Activated CD8-positive, alpha-beta memory T cell treated with anti-CD3 and anti-CD28 coated beads for 4 hours (primary cell): ENCODE measurements around the gene KRT79.

ENCODE experiments used
- DNase-seq, 2 donors: peaks; one replicate each; pipeline ENCODE4 v3.0.0-alpha.2; 2020; ENCODE audit warnings: low read depth in 2 of 2

KRT79 gene

DNA sequence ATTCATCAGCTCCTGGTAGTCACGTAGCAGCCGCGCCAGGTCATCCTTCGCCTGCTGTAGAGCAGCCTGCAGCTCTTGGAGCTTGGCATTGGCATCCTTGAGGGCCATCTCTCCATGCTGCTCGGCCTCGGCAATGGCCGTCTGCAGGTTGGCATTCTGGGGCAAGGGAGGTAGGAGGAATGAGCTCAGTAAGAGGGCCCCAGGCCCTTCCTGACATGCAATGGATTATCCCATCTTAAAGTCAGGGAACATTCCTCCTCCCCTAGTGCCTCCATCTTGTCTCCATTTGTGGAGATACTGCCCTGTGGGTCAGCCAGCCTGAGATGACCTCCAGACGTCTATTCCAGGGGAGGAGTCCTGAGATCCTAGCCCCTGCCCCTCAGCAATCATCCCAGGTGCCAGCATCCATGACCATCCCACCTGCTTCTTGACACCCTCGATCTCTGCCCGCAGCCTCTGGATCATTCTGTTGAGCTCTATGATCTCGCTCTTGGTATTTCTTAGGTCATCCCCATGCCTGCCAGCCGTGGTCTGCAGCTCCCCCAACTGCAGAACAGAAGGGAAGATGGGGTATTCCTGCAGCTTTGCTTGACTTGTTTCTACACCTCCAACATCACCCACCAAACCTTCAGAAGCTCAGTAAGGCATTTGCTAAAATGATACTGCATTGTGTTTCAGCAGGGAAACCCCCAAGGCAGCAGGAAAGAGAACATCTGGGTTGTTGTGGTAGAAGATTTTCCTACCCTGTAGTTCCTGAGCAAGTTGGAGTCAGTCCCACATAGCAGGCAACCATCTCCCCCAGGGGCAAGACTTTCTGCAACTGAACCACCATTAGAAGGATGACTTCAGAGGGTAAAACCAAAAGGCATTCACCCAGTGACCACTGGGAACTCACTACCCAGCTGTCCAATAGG is 42.6 kb downstream of the KRT79 start:
- no peak for DNase-seq

DNA sequence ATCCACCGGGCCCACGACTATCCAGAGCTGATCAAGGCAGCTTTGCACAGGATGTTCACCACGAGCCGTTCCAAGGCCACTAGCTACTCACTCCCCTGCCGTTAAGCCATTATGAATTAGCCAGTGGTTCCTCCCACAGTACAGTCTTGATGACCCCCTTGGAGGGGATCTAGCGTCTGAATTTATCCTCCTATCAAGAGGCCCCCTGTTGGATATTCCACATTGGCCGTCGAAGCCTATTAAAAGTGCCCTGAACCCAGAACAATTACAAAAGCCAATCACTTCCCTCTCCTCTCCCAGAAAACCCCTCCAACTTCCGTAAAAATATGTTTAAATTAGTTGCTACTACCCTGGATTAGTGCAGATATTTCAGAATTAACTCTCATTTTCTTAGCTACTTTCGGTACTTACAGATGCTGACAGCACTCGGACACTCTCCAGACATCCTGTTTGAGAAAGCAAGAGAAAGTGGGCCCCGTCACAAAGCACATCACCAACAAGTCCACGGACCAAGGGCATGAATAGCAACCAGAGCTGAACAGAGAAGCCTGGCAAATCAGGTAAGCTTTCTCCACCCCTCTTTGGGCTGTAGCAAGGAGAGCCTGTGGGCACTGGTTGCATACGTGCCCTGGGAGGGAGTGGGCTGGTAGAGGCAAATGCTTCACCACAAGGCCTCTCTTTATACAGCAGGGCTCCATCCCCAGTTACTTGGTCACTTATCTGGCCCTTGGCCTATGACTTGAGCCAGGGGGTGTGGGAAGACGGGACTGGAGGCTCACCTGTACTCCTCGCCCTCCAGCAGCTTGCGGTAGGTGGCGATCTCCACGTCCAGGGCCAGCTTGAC is 43.5 kb downstream of the KRT79 start:
- DNase-seq, result no peak

DNA sequence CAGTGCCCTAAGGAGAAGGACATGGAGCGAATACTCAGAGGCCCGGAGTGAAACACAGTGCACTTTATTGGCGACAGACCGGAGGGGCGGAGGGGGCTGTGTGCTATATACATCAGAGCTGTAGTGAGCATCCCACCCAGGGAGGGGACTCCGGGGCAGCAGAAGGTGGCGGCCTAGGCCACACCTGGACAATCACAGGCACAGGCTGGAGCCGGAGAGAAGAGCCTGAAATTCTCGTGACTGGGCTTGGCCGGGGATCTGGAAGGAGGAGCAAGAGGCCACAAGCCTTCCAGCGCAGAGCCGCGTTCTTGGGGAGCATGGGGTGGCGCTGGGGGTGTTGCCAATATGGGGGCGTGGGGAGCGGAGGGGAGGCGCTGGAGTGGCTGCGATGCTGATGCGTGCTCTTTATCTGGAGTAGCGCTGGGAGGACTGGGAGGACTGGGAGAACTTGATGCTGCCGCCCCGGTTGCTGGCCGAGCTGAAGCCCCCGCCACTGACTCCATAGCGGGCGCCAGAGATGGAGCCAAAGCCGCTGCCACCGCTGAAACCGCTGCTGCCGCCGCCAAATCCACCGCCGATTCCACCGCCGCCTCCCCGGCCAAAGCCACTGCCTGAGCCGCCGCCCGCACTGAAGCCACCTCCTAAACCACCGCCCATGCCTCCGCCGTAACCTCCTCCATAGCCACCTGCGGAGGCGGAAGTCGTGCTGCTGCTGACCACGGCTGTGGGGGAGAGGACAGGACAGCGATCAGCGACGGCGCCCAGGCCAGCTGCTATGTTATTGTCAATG is 44.3 kb downstream of the KRT79 start:
- DNase-seq, result no peak

DNA sequence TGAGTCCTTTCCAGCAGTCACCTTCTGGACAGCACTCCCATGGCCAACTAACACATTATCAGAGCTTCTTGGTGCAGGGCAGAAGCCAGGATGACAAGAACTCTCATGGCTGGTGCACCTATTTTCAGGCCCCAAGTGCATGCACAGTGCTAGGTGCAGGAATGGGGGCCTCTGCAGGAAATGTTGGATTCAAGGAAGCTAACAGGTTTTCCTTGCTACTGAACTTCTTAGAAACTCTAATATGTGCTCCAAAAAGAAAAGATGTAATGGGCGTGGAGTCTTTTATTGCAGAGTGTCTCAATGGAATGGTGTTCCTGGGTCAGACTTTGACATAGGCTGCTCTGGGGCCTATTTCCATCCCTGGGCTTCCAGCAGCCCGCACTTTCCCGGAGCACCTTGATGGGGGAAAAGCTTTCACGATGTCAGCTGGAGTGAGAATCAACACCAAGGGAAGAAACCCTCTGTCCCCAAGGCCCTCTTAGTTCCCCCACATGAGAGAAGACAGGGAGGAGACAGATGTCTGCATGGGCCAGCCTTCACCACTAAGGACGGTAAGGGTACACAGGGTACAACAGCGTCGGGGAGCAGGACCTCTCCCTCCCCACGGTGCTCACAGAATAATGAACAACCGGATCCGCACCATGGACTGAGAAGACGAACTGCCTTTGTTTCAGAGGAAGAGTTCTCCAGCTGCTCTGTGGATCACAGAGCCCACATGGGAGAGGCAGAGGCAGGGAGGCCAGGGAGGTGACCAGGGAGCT is 45.1 kb downstream of the KRT79 start:
- no peak for DNase-seq

DNA sequence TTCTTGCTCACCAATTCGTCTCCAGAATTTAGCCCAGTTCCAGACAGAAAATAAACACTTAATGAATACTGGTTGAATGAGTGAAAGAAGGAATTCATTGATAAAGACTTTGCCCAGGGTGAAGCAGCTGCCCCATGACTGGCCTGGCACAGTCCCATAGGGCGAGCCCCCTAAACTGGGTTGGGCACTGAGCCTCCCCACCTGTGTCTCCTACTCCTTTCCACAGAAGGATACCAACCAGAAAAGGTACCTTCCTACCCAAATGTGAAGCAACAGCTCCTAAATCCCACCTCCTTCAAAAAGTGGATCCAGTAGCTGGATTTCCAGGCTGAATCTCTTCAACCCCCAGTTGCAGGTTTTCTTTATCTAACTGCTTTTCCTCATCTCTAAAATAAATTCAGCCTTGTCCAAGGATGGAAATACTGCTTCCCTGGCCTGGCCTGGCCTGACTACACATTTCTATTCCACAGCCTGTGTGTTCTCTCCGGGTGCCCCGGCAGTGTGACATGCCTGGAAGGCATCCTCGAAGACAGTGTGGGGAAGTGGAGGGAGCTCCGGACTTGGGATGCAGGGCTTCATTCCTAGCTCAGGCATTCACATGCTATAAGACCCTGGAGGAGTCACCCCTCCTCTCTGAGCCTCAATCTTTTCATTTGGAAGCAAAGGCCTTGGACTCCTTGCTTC is 45.8 kb downstream of the KRT79 start:
- DNase-seq, result no peak

DNA sequence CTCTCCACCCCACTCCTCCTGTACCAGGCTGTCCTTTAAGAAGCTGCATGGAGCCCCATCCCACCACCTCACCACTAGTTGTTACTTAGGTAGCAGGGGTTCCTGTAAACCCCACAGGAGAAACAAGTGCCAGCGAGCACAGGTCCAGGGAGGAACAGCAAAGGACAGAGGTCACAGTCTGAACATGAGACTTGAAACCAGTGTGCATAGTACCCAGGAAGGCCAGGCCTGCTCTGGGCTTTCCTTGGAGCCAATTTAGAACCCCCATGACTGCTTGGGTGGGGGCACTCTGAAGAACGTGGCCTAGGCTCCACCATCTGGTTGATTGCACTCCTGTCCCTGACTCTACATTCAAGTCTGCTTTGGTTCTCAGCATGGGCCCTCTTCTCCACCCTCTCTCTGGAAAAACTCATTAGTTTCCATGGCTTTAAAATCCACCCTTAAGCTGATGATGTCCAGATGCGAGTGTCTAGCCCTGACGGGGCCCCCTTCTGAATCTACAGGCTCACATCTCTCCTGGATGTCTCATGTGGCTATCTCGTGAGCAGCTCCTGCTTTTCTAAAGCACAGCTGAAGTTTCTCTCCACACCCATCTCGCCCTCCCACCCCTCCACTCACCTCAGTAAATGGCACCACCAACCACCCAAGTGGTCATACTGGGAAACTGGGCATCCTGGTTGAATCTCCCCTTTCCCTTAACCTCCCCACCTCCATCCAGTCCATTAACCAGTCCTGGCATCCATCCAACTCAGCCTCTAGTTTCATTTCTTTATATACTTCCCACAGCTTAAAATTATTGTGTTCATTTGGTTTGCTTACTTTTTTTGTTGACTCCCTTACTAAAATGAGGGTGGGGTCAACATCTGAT is 46.6 kb downstream of the KRT79 start:
- no peak for DNase-seq

DNA sequence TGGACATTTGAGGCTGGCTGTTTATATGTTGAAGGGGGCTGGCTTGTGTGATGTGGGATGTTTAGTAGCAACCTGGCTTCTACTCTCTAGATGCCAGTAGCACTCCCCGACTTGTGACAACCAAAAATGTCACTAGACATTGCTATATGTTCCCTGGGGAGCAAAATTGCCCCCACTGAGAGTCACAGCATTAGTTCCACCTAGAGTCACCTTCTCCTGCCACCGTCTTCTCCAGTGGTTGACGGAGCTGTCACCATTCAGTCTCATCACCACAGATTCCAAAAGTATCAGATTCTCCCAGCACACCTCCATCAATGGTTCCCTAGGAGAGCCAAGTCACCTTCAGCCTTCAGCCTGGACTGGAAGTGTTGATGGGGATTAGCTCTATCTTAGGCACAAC is 49.2 kb downstream of the KRT79 start:
- DNase-seq, result no peak

DNA sequence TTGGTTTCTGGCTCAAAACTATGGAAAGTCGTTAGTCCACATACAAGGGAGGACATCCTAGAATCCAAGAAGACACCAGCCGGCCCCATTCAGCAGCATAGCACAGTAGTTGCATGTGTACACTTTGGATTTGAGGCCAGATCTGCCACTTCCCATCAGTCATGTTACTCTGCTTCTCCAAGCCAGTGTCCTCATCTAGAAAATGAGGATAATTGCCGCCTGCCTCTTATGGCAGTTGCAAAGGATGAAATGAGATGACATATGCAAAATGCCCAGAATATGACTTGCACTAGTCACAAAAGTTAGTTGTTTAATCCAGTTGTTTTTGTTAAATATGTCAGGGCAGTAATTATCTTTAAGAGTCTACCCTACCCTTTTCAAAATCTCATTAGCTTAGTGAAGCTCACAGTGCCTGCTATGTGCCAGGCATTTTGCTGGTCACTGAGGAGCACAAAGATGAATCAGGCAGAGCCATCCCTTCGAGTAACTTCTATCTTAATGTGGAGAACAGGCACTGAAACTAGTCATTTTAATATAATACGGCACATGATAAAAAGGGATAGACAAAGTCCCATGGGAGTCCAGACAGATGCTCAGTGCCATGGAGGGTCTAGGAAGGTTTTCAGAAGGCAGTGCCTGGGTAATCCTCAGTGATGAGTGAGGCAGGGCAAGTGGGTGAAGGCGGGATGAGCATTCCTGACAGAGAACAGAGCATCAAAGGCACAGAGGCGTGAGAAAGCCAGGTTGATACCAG is 50.4 kb downstream of the KRT79 start:
- DNase-seq, result no peak

DNA sequence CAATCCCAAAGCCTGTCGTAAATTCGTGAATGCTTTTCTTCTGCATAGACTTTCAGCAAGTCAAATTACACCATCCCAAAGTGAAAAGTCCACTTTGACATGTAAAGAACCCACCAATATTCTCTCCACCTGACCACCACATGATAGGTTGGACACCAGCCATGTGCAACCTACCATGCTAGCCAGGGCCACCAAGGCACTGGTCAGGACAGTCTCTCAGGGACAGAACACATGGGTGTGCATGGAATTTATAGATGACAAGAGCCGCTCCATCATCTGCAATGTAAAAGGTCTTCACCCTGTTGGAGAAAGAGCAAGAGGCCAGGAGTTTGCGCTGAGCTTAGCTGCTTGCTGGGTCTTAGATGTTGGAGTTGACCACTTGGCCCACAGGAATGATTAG is 51.6 kb downstream of the KRT79 start:
- no peak for DNase-seq

DNA sequence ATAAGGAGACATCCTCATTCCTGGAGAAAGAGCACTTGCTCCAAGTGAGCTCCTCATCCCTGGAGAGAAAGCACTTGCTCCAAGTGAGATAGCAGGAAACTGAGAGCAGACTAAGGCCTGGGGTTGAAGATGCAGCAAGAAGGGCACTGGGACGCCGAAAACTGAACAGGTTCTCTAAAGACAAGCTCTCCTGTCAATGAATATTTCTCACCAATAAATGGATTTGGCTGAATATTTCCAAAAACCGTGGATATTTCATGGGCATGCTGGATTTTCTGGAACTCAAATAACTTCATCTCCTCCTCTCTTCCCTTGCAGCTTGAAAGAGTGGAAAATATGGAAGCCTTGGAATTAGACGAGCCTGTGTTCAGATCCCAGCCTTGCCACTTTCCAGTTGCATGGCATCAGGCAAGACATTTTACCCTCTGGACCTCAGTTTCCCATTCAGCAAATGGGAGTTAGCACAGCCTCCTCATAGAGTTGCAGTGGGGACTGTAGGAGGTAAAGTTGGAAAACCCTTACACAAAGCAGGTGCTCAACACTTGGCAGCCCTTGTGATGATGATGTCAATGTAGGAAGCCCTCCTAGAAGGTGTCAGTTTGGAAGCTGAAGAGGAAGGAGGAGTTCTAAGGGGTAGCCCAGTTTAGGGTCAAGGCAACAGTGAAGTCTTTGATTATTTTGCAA is 52.6 kb downstream of the KRT79 start:
- no peak for DNase-seq

DNA sequence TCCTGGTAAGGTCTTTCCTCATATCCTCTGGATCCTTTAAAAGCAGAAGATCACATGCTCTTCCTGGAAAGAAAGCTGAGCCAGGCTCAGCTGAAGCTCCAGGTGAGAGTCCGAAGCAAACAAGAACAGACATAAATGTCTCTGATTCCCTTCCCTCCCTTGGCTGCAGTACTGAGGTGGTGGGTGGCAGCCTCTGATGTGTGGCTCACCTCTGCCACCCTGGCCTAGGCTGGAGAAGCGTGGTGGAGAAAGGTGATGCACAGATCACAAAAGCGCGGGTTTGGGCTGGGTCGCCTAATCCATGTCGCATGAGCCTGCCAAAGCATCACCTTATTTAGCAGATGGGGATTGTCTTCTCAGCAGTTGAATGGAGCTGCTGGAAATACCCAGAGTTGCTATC is 54.2 kb downstream of the KRT79 start:
- no peak for DNase-seq

DNA sequence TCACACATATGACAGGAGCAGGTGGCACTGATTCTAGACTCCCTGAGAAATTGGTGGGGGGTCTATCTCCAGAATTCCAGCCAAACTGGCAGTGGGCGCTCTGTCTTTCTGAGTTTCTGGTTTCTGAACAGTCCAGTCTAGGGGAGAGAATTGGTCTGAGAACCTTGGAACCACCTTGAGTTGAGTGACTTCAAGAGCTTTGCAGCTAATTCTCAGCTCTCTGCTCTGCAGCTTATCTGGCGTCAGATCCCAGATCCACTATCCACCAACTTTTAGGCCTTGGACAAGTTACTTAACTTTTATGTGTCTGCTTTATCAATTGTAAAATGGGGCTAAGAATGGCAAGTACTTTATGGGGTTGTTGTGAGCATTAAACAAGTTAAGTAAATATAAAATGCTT is 55.3 kb downstream of the KRT79 start:
- DNase-seq, result no peak

DNA sequence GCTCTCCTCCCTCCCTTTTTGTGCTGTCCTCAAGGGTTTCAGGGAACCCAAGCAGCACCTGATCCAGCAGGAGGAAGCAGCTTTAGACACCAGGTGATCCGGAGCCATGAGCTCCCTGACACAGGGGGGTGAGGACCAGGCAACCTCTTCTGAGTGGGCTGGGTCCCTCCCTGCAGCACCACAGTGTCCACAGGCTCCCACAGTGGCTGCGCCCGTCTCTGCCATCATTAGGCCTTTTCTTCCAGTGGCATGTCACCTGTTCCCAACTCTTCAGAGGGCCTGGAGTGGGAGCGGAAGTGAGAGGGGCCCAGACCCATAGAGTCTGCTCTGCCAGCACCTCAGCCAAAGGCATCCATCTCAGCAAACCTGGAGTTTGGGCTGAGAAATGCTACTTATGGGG is 56.5 kb downstream of the KRT79 start:
- no peak for DNase-seq

DNA sequence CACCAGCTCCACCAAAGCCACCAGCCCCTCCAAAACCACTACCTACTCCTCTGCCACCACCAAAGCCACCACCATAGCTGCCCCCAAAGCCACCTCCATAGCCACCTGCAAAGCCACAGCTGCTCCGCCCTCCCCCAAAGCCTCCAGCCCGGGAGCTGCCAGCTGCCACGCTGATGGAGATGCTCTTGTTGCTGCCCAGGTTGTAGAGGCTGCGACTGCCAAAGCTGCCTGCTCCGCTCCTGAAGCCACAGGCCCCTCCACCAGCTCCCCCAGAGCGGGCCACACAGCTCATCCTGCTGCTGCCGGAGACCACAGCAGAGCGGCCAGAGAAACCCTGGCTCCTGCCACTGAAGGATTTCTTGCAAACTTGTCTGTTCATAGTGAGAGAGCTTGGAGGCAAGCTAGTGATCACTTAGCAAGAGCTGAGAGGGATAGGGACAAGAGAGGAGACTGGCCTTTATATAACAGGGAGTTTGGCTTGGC is 57.2 kb downstream of the KRT79 start, which contains the start of gene KRT76:
Gene KRT76, minus strand, starts transcription at position 433 of the 483 bp plus-strand sequence. Its CDS starts 54 bp downstream, at position 379.
- DNase-seq, result no peak

DNA sequence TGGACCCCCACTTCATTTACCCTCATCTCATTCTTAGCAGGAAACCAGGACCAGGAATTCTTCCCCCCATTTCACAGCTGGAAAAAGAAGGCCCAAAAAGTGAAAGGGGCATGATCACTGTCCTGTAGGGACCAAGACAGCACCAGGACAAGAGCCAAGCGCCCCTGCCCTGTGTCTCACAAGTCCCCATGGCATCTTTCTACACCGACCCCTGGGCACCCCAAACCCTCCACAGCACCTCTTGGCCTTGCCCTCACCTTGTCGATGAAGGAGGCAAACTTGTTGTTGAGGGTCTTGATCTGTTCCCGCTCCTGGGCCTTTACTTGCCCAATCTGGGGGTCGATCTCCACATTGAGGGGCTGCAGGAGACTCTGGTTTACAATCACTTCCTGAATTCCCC is 57.7 kb downstream of the KRT79 start:
- DNase-seq, result no peak

DNA sequence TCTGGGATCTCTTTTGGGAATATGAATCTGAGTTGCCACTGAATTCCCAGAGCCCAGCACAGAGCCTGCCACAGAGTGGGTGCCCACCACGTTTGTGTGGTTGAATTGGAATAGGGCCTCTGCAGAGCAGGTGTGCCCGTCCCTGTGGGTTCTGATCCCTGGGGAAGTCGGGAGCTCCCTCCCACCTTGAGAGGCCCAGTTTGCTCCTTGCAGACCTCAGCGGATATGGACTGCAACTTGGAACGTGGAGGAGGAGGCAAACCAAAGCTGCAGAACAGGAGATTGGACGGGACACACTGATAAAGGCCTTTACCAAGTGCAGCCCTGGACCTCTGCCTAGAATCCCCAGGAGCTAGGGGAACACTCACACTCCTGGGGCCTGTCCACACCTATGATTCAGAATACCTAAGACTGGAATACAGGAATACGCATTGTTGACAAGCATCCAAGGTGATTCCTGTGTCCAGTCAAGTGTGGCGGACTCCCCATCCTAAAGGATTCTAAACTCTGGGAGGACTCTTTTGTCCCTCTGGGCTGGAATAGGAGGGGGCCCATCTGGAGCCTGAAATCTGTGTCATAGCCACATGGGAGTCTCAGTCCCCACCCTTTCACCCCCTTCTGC is 59.4 kb downstream of the KRT79 start:
- no peak for DNase-seq

DNA sequence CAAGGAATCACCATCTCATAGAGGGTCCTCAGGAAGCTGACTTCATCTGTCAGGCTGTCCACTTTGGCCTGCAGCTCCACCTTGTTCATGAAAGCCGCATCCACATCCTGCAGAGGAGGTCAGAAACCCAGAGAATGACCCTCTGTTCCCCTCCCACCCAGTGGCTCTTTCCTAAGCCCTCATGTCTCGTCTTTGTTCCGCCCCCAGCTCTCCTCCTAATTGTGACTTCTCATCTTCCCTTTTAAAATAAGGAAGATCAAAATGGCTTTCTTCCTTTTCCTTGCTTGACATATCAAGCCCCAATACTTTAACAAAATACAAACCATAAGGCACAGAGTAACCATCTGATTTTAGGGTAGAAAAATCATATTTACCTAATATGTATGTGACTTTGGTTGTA is 61.3 kb downstream of the KRT79 start:
- no peak for DNase-seq

DNA sequence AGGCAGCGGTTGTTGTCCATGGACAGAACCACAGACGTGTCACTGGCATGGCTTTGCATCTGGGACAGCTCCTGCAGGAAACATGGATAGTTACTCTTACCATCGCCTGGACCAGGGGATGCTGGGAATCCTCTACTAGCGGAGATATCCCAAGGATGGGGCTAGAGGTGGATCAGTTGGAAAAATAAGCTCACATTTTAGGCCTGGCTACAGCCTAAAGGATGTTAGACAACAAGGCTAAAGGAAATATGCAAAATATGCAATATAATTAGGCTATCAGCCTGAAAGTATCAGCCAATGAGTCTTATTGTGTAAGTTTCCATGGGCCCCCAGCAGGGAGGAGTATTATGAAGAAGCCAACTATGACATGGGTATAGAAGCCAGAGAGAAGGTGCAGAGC is 61.9 kb downstream of the KRT79 start:
- no peak for DNase-seq
